GM12891 (cell line): ENCODE data around the gene ADD2.
"Not testable (repeated sequence)": the region's sequence is repeated elsewhere in the genome, so short reads cannot be mapped to it uniquely, and the experiment has no call there.

Experiments used
- DNase-seq: peaks from one replicate; pipeline ENCODE4 v3.0.0; 2011; ENCODE audit warnings: low spot score; ENCODE audit not compliant: insufficient read length
- FAIRE-seq: peaks from 2 replicates; lab custom pipeline; 2011; peaks lifted over from hg19 to GRCh38; lab: Jason Lieb, UNC
- PAX5 ChIP-seq: IDR thresholded peaks from 2 replicates; pipeline ENCODE4 v1.6.1; 2011; ENCODE audit warnings: low read length, moderate library complexity, mild to moderate bottlenecking; ENCODE audit not compliant: insufficient read depth, severe bottlenecking
- POLR2A ChIP-seq: IDR thresholded peaks from 2 replicates; pipeline ENCODE4 v1.6.1; 2011; ENCODE audit warnings: low read depth, low read length, control low read depth
- POLR2AphosphoS5 ChIP-seq: IDR thresholded peaks from 2 replicates; pipeline ENCODE4 v1.6.1; 2011; ENCODE audit warnings: low read depth, low read length, control low read depth
- POU2F2 ChIP-seq: IDR thresholded peaks from 2 replicates; pipeline ENCODE4 v1.6.1; 2011; ENCODE audit warnings: low read depth, mild to moderate bottlenecking, control low read depth, low read length, moderate library complexity
- SPI1 ChIP-seq: IDR thresholded peaks from 2 replicates; pipeline ENCODE4 v1.6.1; 2011; ENCODE audit warnings: low read depth, low read length, control low read depth
- TAF1 ChIP-seq: IDR thresholded peaks from 2 replicates; pipeline ENCODE4 v1.6.1; 2011; ENCODE audit warnings: low read depth, low read length, control low read depth

The ADD2 gene

DNA sequence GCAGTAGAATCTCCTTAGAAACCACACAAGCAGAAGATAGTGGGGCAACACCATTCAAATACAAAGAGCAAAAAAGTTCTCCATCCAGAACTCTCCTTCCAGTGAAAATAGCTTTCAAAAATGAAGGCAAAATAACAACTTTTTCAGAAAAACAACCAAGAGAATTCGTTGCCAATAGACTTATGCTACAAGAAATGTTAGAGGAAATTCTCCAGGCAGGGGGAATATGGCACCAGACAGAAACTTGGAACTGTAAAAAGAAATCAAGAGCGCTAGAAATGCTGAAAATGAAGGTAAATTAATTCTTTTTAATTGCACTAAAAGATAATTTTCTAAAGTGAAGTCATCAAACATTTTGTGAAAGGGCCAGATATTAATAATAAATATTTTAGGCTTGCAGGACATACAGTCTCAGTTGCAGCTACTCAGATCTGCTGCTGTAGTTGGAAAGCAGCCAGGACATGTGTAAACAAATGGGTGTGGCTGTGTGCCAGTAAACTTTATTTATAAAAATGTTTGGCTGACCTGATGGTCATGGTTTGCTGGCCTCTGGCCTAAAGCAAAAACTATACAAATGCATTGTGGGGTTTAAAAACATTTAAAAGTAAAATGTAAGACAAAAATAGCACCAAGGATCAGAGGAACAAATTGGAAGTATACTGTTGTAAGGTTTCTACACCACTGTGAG, 140.6 kb downstream of the ADD2 start:
- FAIRE-seq (no peak), DNase-seq (no peak)
- no peak for TF ChIP-seq PAX5

GRCh38 chr2:70626254-70626990, 141.6 kb downstream of the ADD2 start:
- TF ChIP-seq POLR2A = no peak
- no peak for TF ChIP-seq POU2F2
- no peak for TF ChIP-seq POLR2AphosphoS5
- no peak for TF ChIP-seq SPI1
- TF ChIP-seq TAF1 = no peak
- TF ChIP-seq PAX5 = no peak
- DNase-seq = no peak
- FAIRE-seq = no peak

- not testable (repeated sequence) for FAIRE-seq, DNase-seq
Measured at GRCh38 chr2:70621536-70621935, 146.5 kb downstream of the ADD2 start.

DNA sequence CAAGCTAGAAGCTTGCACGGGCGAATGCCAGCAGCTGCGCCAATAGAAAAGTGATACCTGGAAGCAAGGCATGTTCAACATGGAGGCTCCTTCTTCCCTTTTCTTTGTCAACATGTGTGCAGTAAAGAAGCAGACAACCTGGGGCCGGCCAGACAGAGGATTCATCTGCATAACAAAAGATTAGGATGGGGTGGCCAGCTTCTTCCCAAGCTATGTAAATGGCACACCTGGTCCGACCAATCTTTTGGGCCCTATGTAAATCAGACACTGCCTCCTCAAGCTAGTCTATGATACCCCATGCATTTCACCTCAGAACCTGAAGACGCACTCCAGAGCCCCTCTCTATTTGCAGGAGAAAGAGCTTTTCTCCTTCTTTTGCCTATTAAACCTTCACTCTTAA, 148.0 kb downstream of the ADD2 start:
- no peak for FAIRE-seq
- TF ChIP-seq POLR2A = no peak
- no peak for TF ChIP-seq PAX5
- no peak for TF ChIP-seq POLR2AphosphoS5
- no peak for TF ChIP-seq TAF1
- no peak for TF ChIP-seq SPI1
- TF ChIP-seq POU2F2 = no peak
- no peak for DNase-seq

DNA sequence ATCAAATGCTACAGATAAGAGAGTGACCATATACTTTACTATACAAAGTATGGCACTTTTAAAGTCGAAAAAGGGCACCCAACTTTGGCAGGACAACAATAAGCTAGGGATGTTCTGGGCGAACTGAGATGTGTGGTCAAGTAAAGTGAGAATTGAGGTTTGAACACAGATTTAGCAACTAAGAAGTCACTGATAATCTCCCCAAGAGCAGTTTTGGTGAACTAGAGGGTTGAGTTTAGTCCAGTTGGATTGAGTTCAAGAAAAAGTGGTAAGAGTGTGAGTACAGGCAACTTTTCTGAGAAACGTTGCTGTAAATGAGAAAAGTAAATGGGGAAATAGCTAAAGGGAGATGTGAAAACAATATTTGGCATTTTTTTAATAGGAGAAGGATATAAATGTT, 148.8 kb downstream of the ADD2 start:
- no peak for FAIRE-seq
- no peak for TF ChIP-seq POU2F2
- TF ChIP-seq TAF1 = no peak
- TF ChIP-seq POLR2A = no peak
- TF ChIP-seq POLR2AphosphoS5 = no peak
- no peak for TF ChIP-seq PAX5
- no peak for TF ChIP-seq SPI1
- DNase-seq = no peak

GRCh38 chr2:70616168-70616694, 151.8 kb downstream of the ADD2 start:
- TF ChIP-seq TAF1 = no peak
- TF ChIP-seq POLR2A = no peak
- no peak for TF ChIP-seq PAX5
- no peak for TF ChIP-seq POLR2AphosphoS5
- TF ChIP-seq SPI1 = no peak
- no peak for TF ChIP-seq POU2F2
- FAIRE-seq = no peak
- no peak for DNase-seq

DNA sequence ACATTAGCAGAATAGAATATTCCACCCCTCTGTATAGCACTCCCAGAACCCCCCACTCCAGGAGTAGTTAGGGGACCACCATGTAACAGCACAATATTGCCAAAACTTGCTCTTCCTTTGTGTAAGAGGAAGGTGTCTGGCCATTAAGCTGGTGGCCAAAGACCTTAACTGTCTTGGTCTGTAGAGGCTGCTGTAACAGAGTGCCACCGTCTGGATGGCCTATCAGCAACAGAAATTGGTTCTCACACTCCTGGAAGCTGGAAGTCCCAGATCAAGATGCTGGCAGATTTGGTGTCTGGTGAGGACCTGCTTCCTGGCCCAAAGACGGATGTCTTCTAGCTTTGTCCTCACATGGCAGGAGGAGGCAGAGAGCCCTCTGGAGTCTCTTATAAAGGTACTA, 152.8 kb downstream of the ADD2 start:
- FAIRE-seq = no peak
- DNase-seq = no peak
- TF ChIP-seq POLR2AphosphoS5 (no peak), PAX5 (no peak), POLR2A (no peak), TAF1 (no peak), POU2F2 (no peak), SPI1 (no peak)

DNA sequence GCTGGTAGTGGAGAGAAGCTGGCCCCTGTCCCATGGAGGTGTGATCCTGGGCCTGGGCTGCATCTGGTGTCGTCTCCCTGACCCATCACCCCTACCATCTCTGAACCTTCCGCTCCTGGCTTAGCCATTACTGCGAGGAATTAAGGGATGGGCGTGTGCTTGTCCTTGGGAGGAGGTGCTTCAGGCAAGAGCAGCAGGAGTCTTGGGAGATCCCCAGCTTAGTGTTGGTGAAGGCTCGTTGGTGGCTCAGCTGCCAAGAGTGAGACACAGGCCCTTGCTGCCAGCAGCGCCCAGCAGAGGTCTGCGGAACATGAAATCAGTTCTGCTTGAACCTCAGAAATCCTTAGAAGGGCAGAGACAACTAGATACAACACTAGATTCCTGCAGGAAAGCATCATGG, 154.5 kb downstream of the ADD2 start:
- no peak for FAIRE-seq

GRCh38 chr2:70612574-70612973, 155.4 kb downstream of the ADD2 start:
- TF ChIP-seq PAX5 (no peak), POLR2A (no peak), POLR2AphosphoS5 (no peak), TAF1 (no peak), SPI1 (no peak), POU2F2 (no peak)
- FAIRE-seq (no peak), DNase-seq (no peak)

More for the DNA sequence above, 154.5 kb downstream of the ADD2 start:
- no peak for TF ChIP-seq POU2F2
- no peak for TF ChIP-seq POLR2AphosphoS5
- no peak for TF ChIP-seq TAF1
- no peak for TF ChIP-seq SPI1
- TF ChIP-seq POLR2A = no peak
- no peak for TF ChIP-seq PAX5
- DNase-seq = no peak

DNA sequence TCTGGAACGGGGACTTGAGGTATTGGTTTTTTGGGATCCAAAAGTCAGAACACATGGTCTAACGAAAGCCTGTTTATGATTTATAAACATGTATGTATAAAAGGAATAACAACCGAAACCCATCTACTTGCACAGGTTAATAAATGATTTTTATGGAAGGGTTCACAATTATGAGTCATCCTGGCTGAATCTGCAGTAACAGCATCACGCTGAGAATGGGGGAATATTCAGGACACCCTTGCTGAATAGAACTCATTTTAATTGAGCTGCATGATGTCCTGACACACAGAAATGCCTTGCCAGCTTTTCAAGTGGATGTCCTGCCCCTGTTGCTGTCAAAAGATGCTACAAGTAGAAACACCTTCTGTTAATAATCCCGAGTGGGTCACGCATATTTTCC, 159.6 kb downstream of the ADD2 start:
- DNase-seq = no peak
- TF ChIP-seq POLR2A (no peak), POLR2AphosphoS5 (no peak), POU2F2 (no peak), PAX5 (no peak), SPI1 (no peak)
- FAIRE-seq = no peak
